ENCODE results near the gene TMEM18.

DNA sequence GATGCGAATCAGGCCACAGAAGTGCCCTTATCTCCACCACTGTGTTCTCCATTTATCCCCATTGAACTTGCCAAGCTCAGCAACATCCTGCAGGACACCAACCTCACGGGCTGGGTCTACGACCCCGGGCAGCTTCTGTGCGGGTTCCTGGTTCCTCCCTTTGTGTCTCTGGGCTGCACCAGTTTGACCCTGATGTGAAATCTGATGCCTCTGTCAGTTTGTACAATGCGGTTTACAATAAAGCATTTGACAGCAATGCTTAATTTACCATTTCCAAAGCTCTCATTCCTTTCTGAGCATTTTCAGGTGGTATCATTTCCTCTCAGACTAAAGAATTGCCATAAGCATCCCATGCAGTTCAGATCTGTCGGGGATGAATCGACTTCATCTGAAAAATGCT is 3.3 kb upstream of the TMEM18 start:
- TF ChIP-seq POLR2A (IDR thresholded peaks at IDR 0.05; ENCODE audit: low read length) = no peak
- no peak for TF ChIP-seq GATA1 (IDR thresholded peaks at IDR 0.05; ENCODE audit: low read depth, low read length)
